HG03354 (cell line): ENCODE measurements around the gene LHFPL2.
A peak's percentile ranks its signal among the peaks of the same experiment; 100 is the strongest.
"Not testable (repeated sequence)": the region's sequence is repeated elsewhere in the genome, so short reads cannot be mapped to it uniquely, and the experiment has no call there.

Experiments used
- ATAC-seq: cut with Tn5 transposase; IDR thresholded peaks from one replicate; pipeline ENCODE4 v1.9.1; 2021; ENCODE audit warnings: mild to moderate bottlenecking; ENCODE audit not compliant: unreplicated experiment, poor library complexity, severe bottlenecking

The LHFPL2 gene

DNA sequence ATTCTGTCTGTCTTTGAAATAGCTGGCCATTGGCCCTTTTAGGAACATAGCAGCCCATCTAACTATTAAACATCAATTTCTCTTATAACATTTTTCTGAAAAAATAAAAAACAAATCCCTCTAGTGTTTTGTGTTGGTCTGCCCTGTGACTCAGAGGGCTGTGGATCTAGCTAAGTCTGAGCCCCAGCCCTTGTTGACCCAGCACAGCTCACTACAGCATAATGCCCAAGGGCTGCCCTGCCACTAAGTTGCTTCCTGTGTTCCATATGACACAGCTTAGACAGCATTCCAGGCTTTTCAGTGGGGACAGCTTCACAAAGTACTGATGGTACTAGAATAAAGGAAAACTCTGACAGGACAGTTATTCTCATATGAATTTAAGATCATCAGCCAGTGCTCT, 152.2 kb downstream of the LHFPL2 start:
- no peak for ATAC-seq

DNA sequence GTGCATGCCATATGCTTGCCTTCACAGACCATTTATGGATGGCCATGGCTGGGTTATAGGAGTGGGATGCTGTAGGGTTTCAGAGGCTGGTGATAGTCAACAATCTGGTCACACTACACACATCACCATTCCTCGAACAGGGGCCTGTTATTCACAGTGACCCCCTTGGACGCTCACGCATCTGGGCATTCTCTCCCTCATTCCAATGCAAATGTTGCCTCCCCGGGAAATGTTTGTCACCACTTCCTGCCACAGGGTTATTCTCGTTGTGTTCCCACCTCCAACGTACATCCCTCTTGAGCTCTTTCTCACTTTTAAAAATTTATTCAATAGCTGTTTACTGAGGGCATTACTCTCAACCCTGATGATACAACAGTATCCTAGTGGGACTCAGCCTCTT, 152.8 kb downstream of the LHFPL2 start:
- no peak for ATAC-seq

DNA sequence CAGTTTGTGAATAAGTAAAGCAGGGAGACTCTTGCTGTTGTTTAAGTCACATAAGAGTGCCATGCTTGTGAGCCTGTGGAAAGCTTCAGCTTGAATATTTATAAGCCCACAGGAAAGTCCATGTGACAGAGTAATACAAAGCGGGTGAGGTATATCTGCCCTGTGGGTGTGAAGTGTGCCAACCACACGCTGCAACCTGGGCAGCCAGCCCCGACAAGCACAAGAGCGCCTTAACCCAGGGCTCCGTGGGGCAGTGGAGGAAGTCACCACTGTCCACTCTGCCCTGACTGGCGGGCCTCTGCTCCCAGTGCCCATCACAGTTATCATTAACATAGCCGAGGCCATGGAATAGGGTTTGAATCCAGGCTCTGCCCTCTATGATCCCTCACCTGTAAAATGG, 155.9 kb downstream of the LHFPL2 start:
- ATAC-seq, result no peak

DNA sequence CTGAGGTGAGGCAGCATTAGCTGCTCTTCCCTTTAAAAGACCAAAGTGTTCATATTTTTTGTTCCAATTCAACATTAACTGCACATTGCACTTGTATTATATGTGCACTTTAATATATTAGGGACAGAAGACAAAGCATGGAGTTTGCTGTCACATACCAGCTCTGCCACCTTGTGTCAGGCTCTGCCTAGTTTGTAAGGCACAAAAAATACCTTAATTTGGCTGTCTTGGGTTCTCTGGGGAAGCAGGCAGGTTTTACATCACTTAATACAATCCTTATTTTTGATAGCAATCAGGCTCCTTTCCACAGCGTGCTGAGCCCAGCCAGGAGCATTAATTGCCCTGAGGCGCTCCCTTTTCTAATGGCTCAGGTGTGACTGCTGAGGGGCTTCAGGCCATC, 156.3 kb downstream of the LHFPL2 start:
- no peak for ATAC-seq

DNA sequence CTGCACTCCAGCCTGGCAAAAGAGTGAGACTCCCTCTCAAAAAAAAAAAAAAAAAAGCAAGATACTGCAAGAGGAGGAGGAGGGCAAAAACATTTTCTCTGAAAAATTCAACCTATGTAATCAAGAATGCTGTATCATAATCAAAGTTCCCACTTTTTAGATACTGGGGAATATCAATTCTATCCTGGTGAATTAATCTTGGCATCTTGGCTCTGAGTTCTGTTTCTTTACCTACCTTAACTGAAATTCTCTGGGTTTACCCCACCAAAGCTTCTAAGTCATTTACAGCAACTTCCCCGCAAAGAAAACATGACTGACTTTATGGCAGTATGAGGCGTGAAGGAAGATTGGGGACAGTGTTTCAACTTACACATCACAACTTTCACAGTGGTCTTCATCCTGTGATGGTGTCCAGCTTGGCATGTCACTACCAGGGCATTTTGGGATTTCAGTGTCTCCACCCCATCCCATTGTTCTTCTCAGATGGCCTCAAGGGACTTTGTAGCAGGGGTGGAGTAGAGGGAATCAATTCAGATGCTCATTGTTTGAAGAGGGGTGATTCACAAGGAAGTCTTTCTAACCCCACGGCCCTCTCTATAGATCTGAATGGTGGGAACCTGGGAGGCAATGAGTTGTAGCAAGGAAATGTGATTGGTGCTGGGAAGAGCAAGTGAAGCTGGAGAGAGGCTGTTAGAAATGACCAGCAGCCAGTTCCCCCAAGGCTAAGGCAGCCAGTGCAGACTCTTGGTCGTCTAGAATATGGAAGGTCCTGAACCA, 157.7 kb downstream of the LHFPL2 start:
- ATAC-seq, result no peak

DNA sequence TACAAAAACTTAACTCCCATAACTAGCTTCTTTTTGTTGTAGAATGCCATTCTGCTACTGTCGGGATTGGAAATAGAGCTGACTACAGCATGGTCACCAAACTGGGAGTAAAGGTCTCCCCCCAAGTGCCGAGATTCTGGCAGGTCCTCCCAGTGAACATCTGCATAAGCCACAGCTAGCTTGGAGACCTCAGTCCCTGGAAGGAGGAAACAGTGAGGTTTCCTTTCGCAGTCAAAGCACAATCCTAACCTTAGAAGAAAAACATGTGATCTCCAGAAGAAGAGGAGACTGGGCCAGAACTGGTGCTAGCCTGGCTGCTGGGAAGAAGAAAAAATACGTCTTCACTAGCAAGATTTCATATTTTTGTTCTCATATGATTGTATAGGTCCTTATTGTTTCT, 160.7 kb downstream of the LHFPL2 start:
- no peak for ATAC-seq

DNA sequence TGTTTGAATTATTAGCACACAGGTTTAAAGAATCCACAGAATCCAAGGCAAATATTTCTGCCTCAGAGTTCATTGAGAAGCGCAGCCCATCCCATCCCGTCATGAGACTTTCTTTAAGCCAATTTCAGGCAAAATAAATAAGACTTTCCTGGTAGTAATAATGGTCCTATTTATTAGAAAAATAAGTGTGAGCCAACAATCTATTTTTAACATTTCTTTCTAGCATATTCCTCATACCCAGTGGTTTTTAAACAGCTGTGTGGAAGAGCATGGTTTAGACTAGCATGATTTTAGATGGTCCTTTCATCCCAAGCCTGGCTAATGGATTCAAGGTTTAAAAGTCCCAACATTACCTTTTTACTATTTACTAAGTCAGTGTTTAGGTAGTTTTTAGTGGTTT, 162.4 kb downstream of the LHFPL2 start:
- no peak for ATAC-seq

DNA sequence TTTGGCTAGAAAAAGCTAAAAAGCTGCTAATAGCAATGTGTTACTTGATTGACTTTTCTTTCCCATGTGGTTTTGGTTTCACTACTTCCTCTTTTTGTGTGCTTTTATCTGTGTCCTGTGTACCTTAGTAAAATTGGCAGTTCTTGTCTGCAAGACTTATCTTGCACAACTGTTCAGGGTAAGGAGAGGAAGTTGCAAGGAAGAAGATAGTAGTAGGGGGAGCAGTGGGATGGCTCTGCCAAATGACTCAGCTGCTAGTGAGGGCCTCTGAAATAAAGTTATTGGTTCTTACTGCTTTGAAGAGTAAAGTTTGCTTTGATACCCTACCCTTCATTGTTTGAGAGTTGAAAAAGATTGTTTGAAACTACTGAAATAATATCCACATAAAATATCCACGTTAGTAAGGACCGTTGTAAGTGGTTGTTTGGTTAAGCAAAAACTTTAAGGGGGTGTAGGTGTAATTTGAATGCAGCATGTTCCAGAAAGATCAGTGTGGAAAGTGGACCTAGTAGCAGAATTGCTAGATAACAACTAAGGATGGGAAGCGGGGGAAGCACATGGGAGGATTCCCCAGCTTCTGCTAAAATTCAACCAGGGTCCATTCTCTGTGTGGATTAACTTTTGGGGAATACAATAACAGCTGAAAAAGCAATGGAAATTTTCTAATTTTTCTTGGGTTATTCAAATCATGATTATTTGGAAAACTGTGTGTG, 164.6 kb downstream of the LHFPL2 start:
- peak; percentile 56 for ATAC-seq

DNA sequence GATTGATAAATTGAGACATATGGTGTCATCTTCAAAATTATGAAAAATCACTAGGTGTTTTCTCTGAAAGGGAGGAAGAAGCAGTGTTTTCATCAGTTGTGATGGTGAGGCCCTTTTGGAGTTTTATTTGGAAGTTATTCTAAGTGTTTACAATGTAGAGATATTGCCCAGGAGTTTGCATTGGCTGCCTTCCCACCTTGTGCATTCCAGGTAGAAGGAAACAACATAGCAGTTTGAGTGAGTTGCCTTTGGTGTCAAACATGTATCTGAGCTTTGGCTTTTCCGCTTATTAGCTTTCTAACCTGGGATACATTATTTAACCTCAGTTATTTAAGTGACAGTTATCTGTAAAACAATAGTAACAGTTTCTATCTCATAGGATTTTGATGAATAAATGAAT, 165.6 kb downstream of the LHFPL2 start:
- no peak for ATAC-seq

DNA sequence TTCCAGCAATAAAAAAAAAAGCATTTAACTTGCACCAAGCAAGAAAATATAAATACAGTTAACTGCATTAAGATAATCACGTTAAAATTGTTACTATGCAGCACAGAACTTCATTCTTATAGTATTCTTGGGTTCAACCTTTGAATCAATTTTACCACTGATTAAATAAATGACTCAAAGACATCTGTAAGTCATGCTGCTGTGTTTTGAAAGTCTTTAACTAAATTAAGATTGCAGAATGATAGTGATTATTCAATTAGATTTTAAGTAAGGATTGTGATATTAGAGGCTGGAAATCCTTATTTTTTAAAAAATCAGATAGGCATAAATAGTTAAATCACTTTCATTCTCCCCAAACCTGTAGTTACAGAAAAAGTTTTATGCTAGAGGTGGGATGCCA, 171.8 kb downstream of the LHFPL2 start:
- no peak for ATAC-seq

DNA sequence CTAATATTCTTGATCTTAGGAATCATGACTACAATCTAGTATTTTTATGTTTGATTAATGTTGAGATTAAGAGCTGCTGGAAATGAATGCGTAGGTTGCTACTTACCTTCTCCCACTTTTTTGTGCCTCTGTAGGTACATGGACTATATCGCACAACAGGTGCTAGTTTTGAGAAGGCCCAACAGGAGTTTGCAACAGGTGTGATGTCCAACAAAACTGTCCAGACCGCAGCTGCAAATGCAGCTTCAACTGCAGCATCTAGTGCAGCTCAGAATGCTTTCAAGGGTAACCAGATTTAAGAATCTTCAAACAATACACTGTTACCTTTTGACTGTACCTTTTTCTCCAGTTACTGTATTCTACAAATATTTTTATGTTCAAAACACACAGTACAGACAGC, 173.2 kb downstream of the LHFPL2 start:
- no peak for ATAC-seq

DNA sequence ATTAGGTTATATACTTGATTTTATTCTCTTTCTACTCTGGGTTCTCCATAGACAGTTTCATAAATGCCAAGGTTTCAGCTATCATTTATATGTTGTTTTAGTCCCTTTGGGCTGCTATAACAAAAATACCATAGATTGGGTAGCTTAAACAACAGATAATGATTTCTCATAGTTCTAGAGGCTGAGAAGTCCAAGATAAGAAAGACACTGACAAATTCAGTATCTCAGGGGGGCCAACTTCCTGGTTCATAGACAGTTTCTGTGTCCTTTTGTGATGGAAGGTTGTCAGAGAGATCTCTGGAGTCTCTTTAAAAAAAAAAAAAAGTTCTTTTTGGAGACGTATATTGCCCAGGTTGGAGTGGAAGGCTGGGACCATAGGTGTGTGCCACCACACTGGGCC, 174.8 kb downstream of the LHFPL2 start:
- ATAC-seq, result no peak

DNA sequence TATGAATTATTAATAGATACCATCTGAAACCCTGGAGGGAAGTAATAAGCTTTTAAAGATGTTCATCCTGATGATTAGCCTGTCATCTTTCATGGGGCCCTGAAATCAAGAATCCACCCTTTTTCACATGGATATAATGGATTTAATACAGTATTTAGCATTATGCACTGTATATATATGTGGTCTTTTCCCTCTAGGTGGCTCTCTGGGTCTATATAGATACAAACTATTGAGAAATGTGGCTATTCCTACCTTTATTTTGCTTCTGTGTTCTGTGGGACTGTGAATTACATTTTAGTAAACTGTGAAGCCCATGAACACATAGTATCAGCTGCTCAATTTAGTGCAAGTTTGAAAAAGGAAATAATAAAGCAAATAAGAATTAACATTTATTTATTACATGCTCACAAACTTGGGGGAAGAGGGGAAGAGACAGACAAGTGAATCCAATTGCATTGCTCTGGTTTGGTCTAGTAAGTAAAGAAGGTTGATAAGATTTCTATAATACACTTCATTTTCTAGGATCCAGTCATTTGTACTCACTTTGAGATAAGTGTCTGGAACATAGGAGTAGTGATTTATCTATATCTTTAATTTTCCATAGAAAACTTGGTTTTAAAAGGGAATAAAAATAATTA, 176.0 kb downstream of the LHFPL2 start:
- no peak for ATAC-seq

DNA sequence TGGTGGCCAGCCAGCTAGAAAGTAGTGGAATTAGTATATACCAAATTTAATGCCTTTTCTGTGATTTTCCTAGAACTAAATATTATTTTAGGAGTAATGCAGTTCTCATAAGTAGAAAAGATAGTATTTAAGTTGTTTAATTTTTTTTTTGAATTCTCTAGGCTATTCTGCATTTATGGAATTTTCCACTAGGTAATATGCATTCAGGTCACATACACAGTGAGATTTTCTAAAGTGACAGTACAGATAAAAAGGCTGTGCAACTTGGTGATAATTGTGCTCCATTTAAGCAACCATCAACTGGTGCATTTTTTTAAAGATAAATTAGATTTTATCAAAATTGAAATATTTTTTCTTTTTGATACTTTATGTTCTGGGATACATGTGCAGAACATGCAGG, 176.7 kb downstream of the LHFPL2 start:
- no peak for ATAC-seq

DNA sequence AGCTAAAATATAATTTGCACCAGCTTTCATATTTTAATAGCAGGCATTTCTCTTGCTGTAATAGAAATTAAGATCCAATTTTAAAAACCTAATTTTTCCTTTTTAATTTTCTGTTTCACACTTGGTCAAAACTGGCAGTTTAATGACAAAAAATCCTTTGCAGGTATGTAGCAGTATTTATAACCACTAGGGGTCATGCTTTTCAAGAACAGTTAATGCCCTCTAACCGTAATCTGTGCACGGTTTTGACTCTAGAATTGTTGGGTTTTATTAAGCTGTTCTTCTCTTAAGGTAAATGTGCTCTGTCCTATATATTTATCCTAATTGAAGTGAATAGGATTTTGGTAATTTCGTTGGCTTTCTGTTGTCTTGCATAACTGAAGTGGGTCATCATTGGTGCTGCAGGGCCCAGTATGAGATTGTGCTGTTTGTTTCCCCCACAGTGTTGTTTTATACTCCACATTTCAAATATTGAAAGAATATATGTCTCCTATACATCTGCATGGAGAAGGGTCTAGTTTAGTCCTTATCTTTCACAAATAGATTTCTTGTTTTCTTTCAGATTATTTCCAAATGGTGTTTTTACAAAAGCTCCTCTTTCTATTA, 180.7 kb downstream of the LHFPL2 start:
- ATAC-seq, result peak; percentile 56

DNA sequence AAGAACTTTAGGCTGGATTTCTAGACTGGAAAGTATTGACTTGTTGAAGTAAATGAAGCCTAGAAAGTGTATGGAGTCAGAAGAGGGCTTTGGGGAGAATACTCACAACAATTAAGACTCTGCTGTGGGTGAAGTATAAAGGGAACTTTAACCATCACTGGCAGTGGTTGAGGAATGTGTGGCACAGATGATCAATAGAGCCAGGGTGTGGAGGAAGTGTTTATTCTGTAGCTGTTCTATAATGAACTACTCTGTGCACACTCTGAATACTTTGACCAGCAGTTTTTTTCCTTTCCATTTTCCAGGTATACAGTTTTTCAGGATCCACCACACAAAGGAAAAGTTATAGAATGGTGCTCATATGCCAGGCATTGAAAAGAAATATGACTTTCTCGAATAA, 181.4 kb downstream of the LHFPL2 start:
- ATAC-seq, result no peak

DNA sequence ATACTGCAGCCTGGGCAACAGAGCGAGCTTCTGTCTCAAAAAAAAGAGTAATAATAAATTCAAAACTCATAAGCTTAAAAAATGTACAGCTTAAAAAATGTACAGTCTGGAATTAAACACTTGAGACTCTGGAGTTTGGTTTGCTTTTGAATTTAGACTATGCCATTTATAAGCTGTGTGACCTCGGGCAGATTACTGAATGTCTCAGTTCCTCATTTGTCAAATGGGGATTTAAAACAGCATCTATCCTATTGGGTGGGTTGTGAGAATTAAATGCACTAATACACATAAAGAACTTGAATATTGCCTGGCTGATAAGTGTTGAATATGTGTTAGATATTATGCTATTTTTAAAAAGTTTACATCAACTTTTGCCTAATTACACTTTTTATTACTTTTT, 189.7 kb downstream of the LHFPL2 start:
- no peak for ATAC-seq

DNA sequence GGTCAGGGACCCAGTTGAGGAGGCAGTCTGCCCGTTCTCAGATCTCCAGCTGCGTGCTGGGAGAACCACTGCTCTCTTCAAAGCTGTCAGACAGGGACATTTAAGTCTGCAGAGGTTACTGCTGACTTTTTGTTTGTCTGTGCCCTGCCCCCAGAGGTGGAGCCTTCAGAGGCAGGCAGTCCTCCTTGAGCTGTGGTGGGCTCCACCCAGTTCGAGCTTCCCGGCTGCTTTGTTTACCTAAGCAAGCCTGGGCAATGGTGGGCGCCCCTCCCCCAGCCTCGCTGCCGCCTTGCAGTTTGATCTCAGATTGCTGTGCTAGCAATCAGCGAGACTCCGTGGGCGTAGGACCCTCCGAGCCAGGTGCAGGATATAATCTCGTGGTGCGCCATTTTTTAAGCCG, 191.1 kb downstream of the LHFPL2 start:
- not testable (repeated sequence) for ATAC-seq

DNA sequence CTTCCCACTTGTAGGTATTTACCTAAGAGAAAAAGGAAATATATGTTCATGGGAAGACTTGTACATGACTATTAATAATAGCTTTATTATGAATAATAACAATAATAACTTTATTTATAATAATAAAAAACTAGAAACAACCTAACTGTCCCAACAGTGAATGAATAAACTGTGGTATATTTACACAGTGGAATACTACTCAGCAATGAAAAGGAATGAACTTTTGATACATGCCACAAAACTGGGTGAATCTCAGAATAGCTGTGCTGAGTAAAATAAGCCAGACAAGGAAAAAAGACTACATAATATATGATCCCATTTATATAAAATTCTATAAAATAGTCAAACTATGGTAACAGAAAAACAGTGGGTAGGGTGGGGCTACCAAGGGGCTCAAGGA, 199.5 kb downstream of the LHFPL2 start:
- ATAC-seq, result no peak

DNA sequence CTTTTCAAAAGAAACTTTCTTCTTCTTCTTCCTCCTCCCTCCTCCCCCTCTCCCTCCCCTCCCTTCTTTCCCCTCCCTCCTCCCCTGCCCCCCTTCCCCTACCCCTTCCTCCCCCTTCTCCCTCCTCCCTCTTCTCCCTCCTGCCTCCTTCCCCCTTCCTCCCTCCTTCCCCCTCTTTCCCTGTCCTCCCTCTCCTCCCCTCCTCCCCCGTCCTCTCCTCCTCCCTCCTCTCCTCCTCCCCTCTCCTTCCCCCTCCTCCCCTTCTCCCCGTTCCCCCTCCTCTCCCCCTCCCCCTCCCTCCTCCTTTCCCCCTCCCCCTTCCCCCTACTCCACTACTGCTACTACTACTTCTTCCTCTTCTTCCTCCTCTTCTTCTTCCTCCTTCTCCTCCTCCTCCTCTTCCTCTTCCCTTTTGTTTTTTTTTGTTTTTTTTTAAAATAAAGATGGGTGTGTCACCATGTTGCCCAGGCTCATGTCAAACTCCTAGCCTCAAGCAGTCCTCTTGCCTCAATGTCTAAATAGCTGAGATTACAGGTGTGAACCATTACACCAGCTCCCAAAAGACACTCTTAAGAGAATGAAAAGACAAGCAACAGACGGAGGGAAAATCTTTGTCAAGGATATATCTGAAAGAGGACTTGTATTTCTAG, 200.7 kb downstream of the LHFPL2 start:
- no peak for ATAC-seq
